Calu3 (cell line): ENCODE measurements around the gene ATXN7. TPM values are rescaled to one million over a fixed set of nuclear protein-coding genes. Genes with fewer than 3 reads are reported as not detected.

Experiments used
- BruUV-seq: library from RNA; stranded (reverse); fragments of 400-500 nt; replicated peaks from 2 replicates; lab custom pipeline; 2021; lab: Mats Ljungman, UMichigan
- CTCF ChIA-PET: fragments of 300-600 bp; sonication (Branson Sonifier 250); formaldehyde crosslinking; loops from one replicate; lab custom pipeline; 2022; ENCODE audit warnings: antibody characterized with exemption; lab: Charles Lee
- DNase-seq: peaks from one replicate; pipeline ENCODE4 v3.0.0; 2022
- H3K27ac Mint-ChIP-seq: one replicate; pipeline ENCODE4 v1.8.0; 2022; ENCODE audit warnings: mixed read lengths; ENCODE audit not compliant: unreplicated experiment
- H3K27me3 Mint-ChIP-seq: one replicate; pipeline ENCODE4 v1.8.0; 2022; ENCODE audit warnings: mixed read lengths; ENCODE audit not compliant: unreplicated experiment
- H3K36me3 Mint-ChIP-seq: one replicate; pipeline ENCODE4 v1.8.0; 2022; ENCODE audit warnings: mild to moderate bottlenecking, moderate library complexity, mixed read lengths; ENCODE audit not compliant: insufficient read depth, unreplicated experiment
- H3K4me1 Mint-ChIP-seq: one replicate; pipeline ENCODE4 v1.8.0; 2022; ENCODE audit warnings: mild to moderate bottlenecking, low read depth, mixed read lengths; ENCODE audit not compliant: unreplicated experiment
- H3K4me3 Mint-ChIP-seq: one replicate; pipeline ENCODE4 v1.8.0; 2022; ENCODE audit warnings: mild to moderate bottlenecking, low read depth, moderate library complexity, mixed read lengths; ENCODE audit not compliant: unreplicated experiment
- H3K9me3 Mint-ChIP-seq: one replicate; pipeline ENCODE4 v1.8.0; 2022; ENCODE audit warnings: low read depth, mixed read lengths; ENCODE audit not compliant: unreplicated experiment
- CTCF ChIP-seq: fragments of 200-600 bp; IDR thresholded peaks from one replicate; pipeline ENCODE4 v1.8.0; 2022; ENCODE audit warnings: antibody characterized with exemption; ENCODE audit not compliant: unreplicated experiment
- intact Hi-C: fragments of 100-400 bp; cut with micrococcal nuclease; formaldehyde crosslinking; loops from one replicate; pipeline ENCODE4 v1.10.0; 2022; ENCODE audit not compliant: unreplicated experiment
- total RNA-seq: library from RNA; stranded (reverse); gene quantifications from 2 replicates; pipeline ENCODE4 v1.2.3, GENCODE V29; 2022

Gene ATXN7
- total RNA-seq, 1 experiment from 2014 or later, result 31.2 TPM

DNA sequence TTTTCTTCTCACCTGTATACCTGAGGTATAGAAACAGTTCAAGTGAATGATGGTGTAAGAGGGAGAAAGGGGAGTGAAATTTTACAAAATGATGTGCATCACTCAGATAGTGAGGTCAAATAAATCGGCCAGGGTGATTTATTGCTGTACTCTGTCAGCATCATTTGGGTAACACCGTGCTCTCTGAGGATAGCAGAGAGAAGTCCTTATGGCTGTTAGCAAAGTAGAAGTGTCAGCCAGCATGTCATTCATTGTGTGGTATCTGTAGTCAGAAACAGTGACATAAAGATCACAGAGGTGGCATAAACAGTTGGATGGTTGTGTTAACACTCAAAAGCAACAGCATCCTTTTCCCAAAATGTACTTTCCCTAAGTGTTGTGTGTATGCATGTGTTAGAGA, 106.2 kb downstream of the ATXN7 start:
- intact Hi-C loops, result loop anchor here (10.0 kb wide), 1 partner anchor 105 kb away; the partner anchor contains the start of genes ATXN7 and THOC7
- H3K4me3 Mint-ChIP-seq, result no peak overlapping the region
- H3K27ac Mint-ChIP-seq, result no peak overlapping the region
- no peaks in the 10 kb centered on the region for H3K27me3 Mint-ChIP-seq
- DNase-seq, result no peak
- CTCF ChIA-PET, result no interaction called here
- H3K4me1 Mint-ChIP-seq, result peaks cover 29% of the 10 kb centered on the region
- no peak for TF ChIP-seq CTCF
- peaks cover 5% of the 10 kb centered on the region for H3K36me3 Mint-ChIP-seq
- no peaks in the 10 kb centered on the region for H3K9me3 Mint-ChIP-seq
- no TSS peak for BruUV-seq

- intact Hi-C loops, result no loop called here
Measured at GRCh38 chr3:63970631-63971475, 107.2 kb downstream of the ATXN7 start.

GRCh38 chr3:63972196-63972595, 108.5 kb downstream of the ATXN7 start:
- Mint-ChIP-seq H3K36me3 (peaks cover 5% of the 10 kb centered on the region), H3K4me1 (peaks cover 44% of the 10 kb centered on the region), H3K4me3 (no peak overlapping the region), H3K9me3 (no peaks in the 10 kb centered on the region), H3K27ac (no peak overlapping the region), H3K27me3 (no peaks in the 10 kb centered on the region)
- no peak for TF ChIP-seq CTCF
- no peak for DNase-seq
- BruUV-seq, result no TSS peak
- CTCF ChIA-PET, result interaction anchor here (0.6 kb wide), 1 partner anchor 287 kb away, joined by 3 read pairs; no protein-coding TSS in a partner anchor
- intact Hi-C loops, result no loop called here

More at GRCh38 chr3:63970631-63971475, 107.2 kb downstream of the ATXN7 start:
- DNase-seq, result no peak
- CTCF ChIA-PET, result no interaction called here
- no TSS peak for BruUV-seq
- H3K9me3 Mint-ChIP-seq, result no peaks in the 10 kb centered on the region
- H3K36me3 Mint-ChIP-seq, result peaks cover 5% of the 10 kb centered on the region
- no peak overlapping the region for H3K4me3 Mint-ChIP-seq
- TF ChIP-seq CTCF, result no peak
- H3K27me3 Mint-ChIP-seq, result no peaks in the 10 kb centered on the region
- H3K27ac Mint-ChIP-seq, result no peak overlapping the region
- peaks cover 33% of the 10 kb centered on the region for H3K4me1 Mint-ChIP-seq

DNA sequence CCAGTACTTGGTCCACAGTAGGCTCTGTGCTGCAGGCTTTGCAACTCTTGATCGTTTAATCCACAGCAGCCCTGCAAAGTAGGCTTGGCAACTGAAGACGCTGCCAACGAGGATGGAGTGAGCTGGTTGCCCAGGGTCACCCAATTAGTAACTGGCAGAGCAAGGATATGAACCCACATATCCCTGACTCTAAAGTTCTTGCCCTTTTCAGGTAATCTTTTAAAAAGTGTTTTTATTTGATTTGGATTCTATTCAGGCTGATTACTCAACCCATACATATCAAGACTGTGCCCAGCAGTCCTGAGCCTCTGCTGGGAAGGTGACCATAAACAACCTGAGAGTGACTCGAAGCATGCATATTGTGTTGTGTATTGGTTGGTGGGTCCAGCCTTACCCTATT, 109.3 kb downstream of the ATXN7 start:
- BruUV-seq, result no TSS peak
- no peak overlapping the region for H3K27ac Mint-ChIP-seq
- H3K36me3 Mint-ChIP-seq, result peaks cover 5% of the 10 kb centered on the region

More for the DNA sequence above, 109.3 kb downstream of the ATXN7 start:
- no peaks in the 10 kb centered on the region for H3K27me3 Mint-ChIP-seq
- no peaks in the 10 kb centered on the region for H3K9me3 Mint-ChIP-seq
- no peak for TF ChIP-seq CTCF
- no peak overlapping the region for H3K4me3 Mint-ChIP-seq
- no peak for DNase-seq
- intact Hi-C loops, result no loop called here
- CTCF ChIA-PET, result no interaction called here
- H3K4me1 Mint-ChIP-seq, result peaks cover 43% of the 10 kb centered on the region
